IPS DF 4.7 (cell line): Measurements from ENCODE around the gene ZYG11B.
"Not testable (repeated sequence)": the region's sequence is repeated elsewhere in the genome, so short reads cannot be mapped to it uniquely, and the experiment has no call there.

Experiments
- DNase-seq: peaks from one replicate; pipeline ENCODE4 v3.0.0-alpha.2; 2013; ENCODE audit warnings: low spot score; ENCODE audit errors: extremely low read depth

The ZYG11B gene

DNA sequence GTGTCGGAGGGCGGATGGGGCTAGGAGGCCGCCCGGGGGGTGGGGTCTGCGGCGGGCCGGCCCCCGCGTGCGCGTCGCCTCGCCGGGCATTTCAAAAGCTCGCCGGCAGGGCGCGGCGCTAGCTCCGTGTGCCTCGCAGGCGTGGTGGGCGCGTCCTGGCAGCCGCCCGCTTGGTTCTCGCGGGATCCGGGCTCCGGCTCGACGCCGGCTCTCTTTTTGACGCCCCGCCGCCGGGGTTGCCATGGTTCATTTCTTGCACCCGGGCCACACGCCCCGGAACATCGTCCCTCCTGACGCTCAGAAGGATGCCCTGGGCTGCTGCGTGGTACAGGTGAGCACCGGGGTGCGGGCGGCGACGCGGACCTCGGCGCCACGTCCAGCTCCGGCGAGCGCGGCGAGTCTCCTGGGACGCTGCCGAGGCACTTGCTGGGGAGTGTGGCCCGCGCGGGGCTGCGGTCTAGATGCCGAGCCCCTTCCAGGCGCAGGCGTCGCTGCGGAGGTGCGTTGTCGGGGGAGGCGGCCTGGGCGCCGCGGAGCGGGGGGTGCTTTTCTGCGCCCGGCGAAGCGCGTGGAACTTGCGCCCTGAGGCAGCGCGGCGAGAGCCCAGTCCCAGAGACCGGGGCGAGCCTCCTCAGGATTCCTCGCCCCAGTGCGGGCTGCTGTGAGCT, 116.5 kb downstream of the ZYG11B start, which contains the start of gene ZYG11A:
Gene ZYG11A (plus strand): TSS at position 118 of the 668 bp plus-strand sequence. CDS start 124 bp downstream, at position 242.
- DNase-seq, result no peak

DNA sequence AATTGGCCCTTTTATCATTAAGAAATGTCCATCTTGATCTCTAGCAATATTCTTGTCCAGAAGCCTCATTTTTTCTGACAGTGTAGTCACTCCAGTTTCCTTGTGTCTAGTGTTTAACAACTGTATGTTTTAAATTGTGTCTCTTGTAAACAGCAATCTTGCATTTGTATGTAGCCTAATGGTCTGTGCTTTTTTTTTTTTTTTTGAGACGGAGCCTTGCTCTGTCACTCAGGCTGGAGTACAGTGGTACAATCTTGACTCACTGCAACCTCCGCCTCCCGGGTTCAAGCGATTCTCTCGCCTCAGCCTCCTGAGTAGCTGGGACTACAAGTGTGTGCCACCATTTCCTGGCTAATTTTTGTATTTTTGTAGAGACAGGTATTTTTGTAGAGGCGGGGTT, 118.9 kb downstream of the ZYG11B start:
- not testable (repeated sequence) for DNase-seq

DNA sequence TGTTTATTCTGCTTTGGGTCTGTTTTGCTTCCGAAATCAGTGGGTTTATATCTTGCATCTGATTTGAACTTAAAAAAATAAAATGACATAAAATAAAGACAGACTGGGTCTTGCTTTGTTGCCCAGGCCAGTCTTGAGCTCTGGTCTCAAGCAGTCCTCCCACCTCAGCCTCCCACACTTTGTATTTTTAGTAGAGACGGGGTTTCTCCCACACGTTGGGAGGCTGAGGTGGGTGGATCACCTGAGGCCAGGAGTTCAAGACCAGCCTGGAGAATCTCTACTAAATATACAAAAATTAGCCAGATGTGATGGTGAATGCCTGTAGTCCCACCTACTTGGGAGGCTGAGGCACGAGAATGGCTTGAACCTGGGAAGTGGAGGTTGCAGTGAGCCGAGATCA, 122.2 kb downstream of the ZYG11B start:
- DNase-seq, result no peak

DNA sequence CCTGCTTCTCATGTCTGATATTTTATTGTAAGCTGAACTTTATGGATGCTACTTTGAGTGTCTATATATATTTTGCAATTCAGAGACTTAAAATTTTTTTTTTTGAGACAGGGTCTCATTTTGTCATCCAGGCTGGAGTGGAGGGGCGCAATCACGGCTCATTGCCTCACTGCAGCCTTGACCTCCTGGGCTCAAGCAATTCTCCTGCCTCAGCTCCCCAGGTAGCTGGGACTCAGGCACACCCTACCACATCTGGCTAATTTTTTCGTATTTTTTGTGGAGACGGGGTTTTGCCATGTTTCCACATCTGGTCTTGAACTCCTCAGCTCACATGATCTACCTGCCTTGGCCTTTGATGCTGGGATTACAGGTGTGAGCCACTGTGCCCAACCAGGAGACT, 124.7 kb downstream of the ZYG11B start:
- DNase-seq, result no peak

DNA sequence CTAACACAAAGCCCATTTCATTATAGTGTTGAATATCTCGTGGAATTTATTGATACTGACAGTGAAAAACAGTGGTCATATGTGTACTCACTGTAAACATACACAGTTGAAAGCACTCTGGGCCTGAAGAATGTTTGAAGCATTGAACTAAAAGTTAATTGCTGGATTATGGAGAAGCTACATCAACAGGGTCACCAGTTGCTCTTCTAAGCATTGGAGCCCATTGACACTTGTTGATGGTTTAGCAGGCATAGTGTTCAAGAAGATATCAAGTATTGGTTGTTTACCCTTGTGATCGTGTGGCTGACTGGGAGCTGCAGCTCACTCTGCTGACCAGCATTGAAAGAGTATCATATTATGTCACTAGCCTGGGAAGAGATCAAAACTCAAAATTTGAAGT, 126.6 kb downstream of the ZYG11B start:
- no peak for DNase-seq

DNA sequence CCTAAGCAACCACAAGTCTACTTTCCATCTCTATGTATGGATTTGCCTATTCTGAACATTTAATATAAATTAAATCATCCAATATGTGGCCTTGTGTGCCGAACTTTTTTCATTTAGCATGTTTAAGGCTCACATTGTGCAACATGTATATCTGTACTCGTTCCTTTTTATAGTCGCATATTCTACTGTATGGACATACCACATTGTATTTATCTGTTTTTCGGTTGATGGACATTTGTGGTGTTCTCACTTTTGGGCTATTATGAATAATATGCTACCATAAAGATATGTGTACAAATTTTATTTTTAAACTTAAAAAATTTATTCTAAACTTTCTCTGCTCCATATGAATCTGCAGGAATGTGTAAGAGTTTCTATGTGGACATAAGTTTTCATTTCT, 129.3 kb downstream of the ZYG11B start:
- no peak for DNase-seq

DNA sequence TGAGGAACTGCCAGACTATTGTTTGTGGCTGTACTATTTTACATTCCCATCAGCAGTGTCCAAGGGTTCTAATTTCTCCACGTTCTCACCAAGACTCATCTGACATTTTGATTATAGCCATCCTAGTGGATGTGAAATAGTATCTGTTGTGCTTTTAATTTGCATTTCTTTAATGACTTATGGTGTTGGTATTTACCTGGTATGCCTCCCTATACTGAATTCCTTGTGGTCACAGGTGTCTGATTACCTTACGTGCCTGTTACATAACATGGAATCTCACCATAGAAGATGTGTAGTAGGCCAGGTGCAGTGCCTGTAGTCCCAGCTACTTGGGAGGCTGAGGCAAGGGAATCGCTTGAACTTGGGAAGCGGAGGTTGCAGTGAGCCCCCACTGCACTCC, 129.8 kb downstream of the ZYG11B start:
- no peak for DNase-seq

DNA sequence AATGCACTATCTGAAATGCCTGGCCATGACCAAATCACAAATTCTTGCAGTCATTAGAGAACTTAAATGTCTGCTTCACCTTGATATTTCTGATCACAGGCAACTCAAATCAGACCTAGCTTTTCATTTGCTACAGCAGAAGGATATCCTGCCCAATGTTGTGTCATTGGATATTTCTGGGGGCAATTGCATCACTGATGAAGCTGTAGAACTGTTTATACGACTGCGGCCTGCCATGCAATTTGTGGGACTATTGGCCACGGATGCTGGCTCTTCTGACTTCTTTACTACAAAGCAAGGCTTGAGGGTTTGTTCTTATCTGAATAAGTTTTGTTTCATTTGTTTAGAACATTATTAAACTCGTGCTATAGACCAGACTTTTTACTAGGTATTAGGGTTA, 131.2 kb downstream of the ZYG11B start:
- DNase-seq, result no peak

DNA sequence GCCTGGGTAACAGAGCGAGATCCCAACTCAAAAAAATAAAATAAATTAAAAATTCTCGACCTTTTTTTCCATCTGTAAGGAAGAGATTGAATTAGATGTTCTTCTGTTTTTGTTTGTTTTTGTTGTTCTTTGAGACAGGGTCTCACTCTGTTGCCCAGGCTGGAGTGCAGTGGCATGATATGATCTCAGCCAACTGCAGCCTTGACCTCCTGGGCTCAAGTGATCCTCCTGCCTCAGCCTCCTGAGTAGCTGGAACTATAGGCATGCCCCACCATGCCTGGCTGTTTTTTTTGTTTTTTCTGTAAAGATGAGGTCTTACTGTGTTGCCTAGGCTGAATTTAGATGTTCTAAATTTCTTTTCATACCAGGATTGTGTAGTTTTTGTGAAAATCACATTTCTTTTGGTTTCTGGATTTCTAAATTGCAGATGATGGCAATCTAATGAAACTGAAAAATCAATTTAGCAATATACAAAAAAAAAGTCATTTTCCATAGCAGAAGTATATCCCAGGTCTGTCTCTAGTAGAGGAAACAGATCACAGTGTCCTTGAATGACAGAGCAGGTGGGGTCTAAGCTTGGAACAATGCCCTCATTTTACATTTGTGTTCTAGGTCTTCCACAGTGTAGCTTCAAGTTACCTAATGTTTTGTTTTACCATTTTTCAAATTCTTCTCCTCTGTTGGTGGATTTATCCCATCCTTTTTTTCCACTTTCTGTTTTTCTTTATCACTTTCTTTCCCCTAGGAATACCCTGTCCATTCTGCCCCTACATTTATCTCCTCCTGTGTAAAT, 136.6 kb downstream of the ZYG11B start:
- no peak for DNase-seq

DNA sequence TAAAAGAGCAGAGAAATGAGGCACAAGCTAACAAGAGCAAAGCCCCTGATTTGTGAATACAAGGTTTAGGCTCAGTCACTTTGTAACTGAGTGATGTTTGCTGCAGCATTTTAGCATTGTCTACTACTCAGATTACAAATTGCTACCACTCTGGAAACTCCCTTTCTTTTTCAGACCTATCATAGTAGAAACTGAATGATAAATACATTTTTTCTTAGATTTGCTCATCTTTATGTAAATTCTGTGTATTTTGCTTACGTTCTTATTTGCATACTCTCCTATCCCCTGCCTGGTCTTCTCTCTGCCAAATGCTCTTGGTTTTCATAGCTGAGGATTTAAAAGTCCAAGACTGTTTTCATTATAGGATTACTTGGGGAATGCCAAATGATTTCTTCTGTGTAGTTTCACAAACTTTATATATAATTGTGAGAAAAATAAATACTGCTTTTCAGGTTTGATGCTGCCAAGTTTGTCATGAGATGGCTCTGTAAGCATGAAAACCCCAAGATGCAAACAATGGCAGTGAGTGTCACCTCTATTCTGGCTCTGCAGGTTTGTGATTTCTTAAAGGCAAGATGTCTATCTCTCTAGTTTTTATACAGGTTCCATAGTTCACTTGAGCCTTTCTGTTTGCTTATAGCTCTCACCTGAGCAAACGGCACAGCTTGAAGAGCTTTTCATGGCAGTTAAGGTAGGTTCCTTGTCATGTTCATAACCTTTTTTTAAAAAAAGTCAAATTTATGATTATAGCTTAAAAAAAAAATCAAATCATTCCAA, 141.0 kb downstream of the ZYG11B start:
- DNase-seq, result no peak

DNA sequence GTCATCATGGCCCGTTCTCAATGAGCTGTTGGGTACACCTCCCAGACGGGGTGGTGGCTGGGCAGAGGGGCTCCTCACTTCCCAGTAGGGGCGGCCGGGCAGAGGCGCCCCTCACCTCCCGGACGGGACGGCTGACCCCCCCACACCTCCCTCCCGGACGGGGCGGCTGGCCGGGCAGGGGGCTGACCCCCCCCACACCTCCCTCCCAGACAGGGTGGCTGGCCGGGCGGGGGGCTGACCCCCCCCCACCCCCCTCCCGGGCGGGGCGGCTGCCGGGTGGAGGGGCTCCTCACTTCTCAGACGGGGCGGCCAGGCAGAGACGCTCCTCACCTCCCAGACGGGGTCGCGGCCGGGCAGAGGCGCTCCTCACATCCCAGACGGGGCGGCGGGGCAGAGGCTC, 143.5 kb downstream of the ZYG11B start:
- not testable (repeated sequence) for DNase-seq

DNA sequence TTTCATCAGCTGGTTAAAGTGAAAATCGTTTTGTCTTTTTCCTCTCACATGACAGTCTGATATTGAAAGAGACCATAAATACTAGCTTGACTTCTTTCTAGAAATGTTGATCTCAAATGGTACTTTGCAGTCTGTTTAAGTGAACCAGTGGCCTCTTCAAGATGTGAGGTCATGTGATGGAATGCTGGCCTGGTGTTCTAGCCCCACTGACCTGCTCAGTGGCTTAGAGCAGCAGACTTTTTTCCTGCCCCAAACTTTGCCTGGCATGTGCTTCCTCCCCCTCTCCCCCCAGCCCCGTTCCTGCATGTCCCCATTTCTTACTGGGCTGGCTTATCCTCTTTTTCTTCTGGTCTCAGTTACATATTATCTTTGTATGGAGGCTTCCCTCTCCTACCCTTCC, 150.6 kb downstream of the ZYG11B start:
- DNase-seq, result no peak
